ENCODE measurements around the gene SNX13.
"Not testable (repeated sequence)": the region's sequence is repeated elsewhere in the genome, so short reads cannot be mapped to it uniquely, and the experiment has no call there.

Gene SNX13

DNA sequence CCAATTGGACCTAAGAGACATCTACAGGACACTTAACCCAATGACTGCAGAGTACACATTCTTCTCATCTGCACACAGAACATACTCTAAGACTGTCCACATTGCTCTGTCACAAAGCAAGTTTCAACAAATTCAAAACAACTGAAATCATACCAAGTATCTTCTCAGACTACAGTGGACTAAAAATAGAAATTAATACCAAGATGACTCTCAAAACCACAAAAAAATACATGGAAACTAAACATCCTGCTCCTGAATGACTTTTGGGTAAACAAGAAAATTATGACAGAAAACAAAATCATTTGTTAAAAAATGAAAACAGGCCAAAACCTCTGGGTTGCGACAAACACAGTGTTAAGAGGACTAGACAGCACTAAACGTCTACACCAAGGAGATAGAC is 24.5 kb downstream of the SNX13 start:
- DNase-seq (ENCODE audit: low read depth in 2 of 3, low spot score in 1 of 3), result no peak

GRCh38 chr7:17915168-17915567 is 25.1 kb downstream of the SNX13 start:
- DNase-seq (ENCODE audit: low read depth in 2 of 3, low spot score in 1 of 3), result no peak

GRCh38 chr7:17913250-17913649 is 27.0 kb downstream of the SNX13 start:
- DNase-seq (ENCODE audit: low read depth in 2 of 3, low spot score in 1 of 3), result no peak

- DNase-seq (ENCODE audit: low read depth in 2 of 3, low spot score in 1 of 3), result no peak
Observed at GRCh38 chr7:17912536-17913235, 27.6 kb downstream of the SNX13 start.

GRCh38 chr7:17912050-17912449 is 28.2 kb downstream of the SNX13 start:
- DNase-seq (ENCODE audit: low read depth in 2 of 3, low spot score in 1 of 3), result no peak

GRCh38 chr7:17910377-17910776 is 29.9 kb downstream of the SNX13 start:
- DNase-seq (ENCODE audit: low read depth in 2 of 3, low spot score in 1 of 3), result no peak

DNA sequence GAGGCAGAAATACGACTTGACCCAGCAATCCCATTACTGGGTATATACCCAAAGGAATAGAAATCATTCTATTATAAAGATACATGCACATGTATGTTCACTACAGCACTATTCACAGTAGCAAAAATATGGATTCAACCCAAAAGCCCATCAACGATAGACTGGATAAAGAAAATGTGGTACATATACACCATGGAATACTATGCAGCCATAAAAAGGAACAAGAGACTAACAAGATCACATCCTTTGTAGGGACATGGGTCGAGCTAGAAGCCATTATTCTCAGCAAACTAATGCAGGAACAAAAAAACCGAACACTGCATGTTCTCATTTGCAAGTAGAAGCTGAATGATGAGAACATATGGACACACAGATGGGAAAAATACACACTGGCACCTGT is 31.0 kb downstream of the SNX13 start:
- not testable (repeated sequence) for DNase-seq (ENCODE audit: low read depth in 2 of 3, low spot score in 1 of 3)

- DNase-seq (ENCODE audit: low read depth in 2 of 3, low spot score in 1 of 3), result no peak
Observed at GRCh38 chr7:17907014-17907413, 33.3 kb downstream of the SNX13 start.

DNA sequence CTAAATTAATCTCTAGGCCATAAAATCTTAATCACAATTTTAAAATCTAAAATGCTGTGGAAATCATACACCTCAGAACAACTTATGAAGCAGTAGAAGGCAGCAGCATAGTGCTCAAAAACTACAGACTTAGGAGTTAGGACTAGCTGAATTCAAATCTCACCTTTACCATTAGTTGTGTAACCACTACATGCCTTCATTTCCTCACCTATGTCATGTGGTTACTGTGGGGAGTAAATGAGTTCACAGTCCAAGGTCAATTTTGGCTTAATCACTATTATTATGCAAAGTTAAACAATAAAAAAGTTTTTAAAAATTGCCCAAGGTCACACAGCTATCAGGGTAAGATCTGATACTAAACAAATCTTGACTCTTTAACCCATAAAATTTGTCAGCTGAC is 37.0 kb downstream of the SNX13 start:
- DNase-seq (ENCODE audit: low read depth in 2 of 3, low spot score in 1 of 3), result no peak

DNA sequence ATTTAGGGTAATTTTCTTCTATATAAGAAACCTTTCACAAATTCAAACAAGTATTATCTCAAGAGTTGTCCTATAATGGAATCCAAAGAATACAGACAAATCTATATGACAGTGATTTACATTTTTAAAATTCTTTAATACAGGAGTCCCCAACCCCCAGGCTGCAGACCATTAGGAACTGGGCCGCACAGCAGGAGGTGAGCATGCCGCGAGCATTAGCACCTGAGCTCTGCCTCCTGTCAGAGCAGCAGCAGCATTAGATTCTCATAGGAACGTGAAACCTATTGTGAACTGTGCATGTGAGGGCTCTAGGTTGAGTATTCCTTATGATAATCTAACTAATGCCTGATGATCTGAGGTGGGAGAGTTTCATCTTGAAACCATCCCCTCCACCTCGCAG is 37.7 kb downstream of the SNX13 start:
- no peak for DNase-seq (ENCODE audit: low read depth in 2 of 3, low spot score in 1 of 3)

GRCh38 chr7:17900464-17900863 is 39.8 kb downstream of the SNX13 start:
- DNase-seq (ENCODE audit: low read depth in 2 of 3, low spot score in 1 of 3), result no peak

- no peak for DNase-seq (ENCODE audit: low read depth in 2 of 3, low spot score in 1 of 3)
Observed at GRCh38 chr7:17898111-17898510, 42.2 kb downstream of the SNX13 start.

DNA sequence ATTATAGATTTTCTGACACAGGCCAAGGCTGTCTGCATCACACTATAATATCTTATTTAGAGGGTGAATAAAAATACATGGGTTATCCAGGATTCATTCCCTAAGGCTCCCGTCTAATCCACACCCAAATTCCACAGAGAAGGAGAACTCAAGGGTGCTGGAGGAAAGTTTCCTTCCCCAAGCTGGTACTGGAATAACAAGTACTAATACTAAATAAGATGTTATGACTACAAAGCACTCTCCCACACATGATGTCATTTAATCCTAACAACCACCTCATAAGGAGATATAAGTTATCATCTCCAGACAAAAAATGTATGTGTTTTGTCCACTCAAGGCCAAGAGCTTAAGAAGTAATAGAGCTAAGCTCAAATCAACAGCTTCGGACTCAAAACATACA is 53.0 kb downstream of the SNX13 start:
- DNase-seq (ENCODE audit: low read depth in 2 of 3, low spot score in 1 of 3), result no peak

DNA sequence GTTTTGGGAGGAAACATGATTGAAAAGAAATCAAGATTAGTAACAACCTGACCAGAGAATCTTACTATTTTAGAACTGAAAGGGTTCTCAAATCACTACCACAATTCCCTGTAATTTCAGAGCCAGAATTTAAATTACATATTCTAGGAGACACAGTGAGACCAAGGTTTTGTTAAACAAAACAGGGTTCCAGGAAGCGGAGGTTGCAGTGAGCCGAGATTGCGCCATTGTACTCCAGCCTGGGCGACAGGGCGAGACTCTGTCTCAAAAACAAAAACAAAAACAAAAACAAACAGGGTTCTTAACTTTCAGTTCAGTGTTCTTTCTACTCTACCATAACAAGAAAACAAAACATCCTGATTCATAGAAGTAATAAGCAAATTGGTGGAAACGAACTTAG is 57.6 kb downstream of the SNX13 start:
- DNase-seq (ENCODE audit: low read depth in 2 of 3, low spot score in 1 of 3), result no peak

- no peak for DNase-seq (ENCODE audit: low read depth in 2 of 3, low spot score in 1 of 3)
Observed at GRCh38 chr7:17879075-17879661, 61.1 kb downstream of the SNX13 start.

DNA sequence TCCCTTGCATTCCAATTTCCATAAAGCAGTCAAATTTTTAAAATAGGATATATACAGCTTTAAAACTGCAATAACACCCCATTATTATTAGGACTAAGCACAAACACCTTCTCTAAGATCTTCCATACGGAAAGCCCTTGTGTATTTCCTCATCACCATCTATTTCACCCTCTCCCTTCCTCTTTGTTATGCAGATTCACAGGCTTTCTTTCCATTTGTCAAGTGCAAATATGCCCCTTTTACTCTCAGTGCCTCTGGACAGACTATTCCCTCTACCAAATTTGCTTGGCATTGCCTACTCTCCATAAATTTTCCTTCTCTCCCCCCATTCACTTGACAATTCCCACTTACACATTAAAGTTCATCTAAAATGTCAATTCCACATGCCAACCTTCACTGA is 61.7 kb downstream of the SNX13 start:
- DNase-seq (ENCODE audit: low read depth in 2 of 3, low spot score in 1 of 3), result no peak

DNA sequence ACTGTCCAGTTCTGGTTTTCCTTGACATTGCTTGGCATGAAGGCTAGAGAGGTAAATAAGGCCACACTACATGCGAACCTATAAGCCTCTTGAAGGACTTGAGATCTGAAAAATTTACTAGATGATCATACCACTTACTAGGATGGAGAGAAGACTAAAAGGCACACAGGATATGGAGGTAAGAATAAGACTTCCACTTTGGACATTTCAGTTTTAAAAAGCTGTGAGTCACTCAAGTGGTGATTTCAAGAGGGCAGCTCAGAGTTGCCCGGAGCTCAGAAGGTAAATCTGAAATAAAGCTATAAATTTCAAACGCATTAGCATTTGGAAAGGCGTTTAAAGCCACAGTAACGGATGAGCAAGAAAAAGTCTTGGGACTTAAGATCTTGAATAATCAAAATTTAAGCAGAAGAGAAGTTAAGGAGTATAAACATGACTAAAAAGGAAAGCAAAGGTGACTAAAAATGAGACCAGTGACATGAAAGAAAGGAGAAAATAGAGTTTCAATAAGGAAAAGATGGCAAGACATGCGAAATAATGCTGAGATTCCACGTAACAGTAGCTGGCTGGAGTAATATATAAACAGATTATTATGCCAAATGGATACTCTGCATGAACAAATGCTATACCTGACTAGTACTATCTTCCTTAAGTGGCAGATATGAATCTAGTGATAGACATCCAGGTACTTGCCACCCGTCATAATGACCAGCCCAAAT is 68.3 kb downstream of the SNX13 start:
- no peak for DNase-seq (ENCODE audit: low read depth in 2 of 3, low spot score in 1 of 3)

DNA sequence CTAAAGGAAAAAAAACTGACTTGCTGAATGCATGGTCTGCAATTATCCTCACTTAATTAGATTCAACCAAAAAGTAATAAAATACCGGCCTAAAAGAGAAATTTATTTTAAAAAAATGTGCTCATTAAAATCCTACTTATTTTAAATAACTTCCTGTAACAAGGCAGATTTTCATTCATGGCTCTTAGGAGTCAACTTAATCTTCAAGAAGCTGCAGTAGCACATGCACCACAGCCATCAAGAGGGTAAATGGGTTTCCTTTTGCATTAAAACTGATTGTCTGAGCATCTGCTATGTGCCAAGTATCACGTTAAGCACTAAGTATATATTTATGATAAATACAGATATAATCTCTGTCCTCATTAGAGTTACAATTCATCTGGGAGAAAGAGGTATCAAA is 69.9 kb downstream of the SNX13 start:
- DNase-seq (ENCODE audit: low read depth in 2 of 3, low spot score in 1 of 3), result no peak

GRCh38 chr7:17863809-17864143 is 76.5 kb downstream of the SNX13 start:
- no peak for DNase-seq (ENCODE audit: low read depth in 2 of 3, low spot score in 1 of 3)

- DNase-seq (ENCODE audit: low read depth in 2 of 3, low spot score in 1 of 3), result no peak
Observed at GRCh38 chr7:17863095-17863808, 77.0 kb downstream of the SNX13 start.

GRCh38 chr7:17856251-17856650 is 84.0 kb downstream of the SNX13 start:
- DNase-seq (ENCODE audit: low read depth in 2 of 3, low spot score in 1 of 3), result no peak

GRCh38 chr7:17855202-17855601 is 85.1 kb downstream of the SNX13 start:
- no peak for DNase-seq (ENCODE audit: low read depth in 2 of 3, low spot score in 1 of 3)
